Measurements from ENCODE around the gene SLC4A1.

Gene SLC4A1

DNA sequence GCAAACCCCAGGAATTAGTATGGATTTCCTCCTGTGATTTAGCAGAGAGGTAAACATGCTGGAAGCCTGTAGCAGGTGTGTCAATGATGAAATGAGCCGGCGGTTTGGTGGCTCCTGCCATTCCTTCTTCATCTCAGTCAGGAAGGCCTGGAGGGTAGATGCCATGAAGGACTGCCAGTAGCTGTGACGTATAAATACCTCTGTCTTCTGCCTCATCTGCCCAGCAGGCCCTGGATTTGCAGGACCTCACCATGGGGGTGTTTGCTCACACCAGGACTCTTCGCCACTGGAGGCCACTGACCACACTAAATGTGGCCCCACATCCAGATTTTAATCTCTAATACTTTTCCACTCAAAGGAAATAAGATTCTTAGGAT lies 16.1 kb upstream of the SLC4A1 start:
- no peak overlapping the region for H3K4me3 ChIP-seq (ENCODE audit: low read depth, low read length)
- TF ChIP-seq CTCF (IDR thresholded peaks at IDR 0.05; ENCODE audit: low read depth, low read length, missing control alignments), result no peak
- no peak for DNase-seq (ENCODE audit: low read depth)

- no peak for TF ChIP-seq CTCF (IDR thresholded peaks at IDR 0.05; ENCODE audit: low read depth, low read length, missing control alignments)
- DNase-seq (ENCODE audit: low read depth), result no peak
- H3K4me3 ChIP-seq (ENCODE audit: low read depth, low read length), result no peak overlapping the region
These were observed 15.5 kb upstream of the SLC4A1 start for GRCh38 chr17:44283344-44284023.

DNA sequence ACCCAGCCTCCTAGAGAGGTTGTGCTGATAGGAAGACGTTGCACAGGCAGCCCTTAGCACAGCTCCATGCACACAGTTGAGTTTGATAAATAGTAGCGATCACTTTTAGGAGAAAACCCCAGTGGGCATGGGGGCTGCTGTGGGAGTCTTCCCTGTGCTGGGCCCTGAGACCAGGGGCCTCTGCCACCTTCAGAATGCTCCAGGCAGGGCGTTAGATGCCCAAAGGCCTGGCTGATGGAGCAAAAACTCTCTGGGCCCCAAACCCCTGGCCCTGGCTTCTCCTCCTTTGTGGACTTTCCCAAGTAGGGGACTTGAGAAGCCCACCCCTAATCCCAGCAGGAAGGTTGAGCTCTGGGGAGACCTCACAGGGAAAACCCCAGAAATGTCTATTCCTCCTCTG lies 14.3 kb upstream of the SLC4A1 start:
- H3K4me3 ChIP-seq (ENCODE audit: low read depth, low read length), result no peak overlapping the region
- TF ChIP-seq CTCF (IDR thresholded peaks at IDR 0.05; ENCODE audit: low read depth, low read length, missing control alignments), result no peak

GRCh38 chr17:44281570-44281969 lies 13.6 kb upstream of the SLC4A1 start:
- no peak for TF ChIP-seq CTCF (IDR thresholded peaks at IDR 0.05; ENCODE audit: low read depth, low read length, missing control alignments)

More for the DNA sequence above, 14.3 kb upstream of the SLC4A1 start:
- no peak for DNase-seq (ENCODE audit: low read depth)

GRCh38 chr17:44280392-44280937 lies 12.5 kb upstream of the SLC4A1 start:
- DNase-seq (ENCODE audit: low read depth), result no peak
- TF ChIP-seq CTCF (IDR thresholded peaks at IDR 0.05; ENCODE audit: low read depth, low read length, missing control alignments), result no peak
- H3K4me3 ChIP-seq (ENCODE audit: low read depth, low read length), result no peak overlapping the region

More at GRCh38 chr17:44281570-44281969, 13.6 kb upstream of the SLC4A1 start:
- no peak overlapping the region for H3K4me3 ChIP-seq (ENCODE audit: low read depth, low read length)
- DNase-seq (ENCODE audit: low read depth), result no peak

DNA sequence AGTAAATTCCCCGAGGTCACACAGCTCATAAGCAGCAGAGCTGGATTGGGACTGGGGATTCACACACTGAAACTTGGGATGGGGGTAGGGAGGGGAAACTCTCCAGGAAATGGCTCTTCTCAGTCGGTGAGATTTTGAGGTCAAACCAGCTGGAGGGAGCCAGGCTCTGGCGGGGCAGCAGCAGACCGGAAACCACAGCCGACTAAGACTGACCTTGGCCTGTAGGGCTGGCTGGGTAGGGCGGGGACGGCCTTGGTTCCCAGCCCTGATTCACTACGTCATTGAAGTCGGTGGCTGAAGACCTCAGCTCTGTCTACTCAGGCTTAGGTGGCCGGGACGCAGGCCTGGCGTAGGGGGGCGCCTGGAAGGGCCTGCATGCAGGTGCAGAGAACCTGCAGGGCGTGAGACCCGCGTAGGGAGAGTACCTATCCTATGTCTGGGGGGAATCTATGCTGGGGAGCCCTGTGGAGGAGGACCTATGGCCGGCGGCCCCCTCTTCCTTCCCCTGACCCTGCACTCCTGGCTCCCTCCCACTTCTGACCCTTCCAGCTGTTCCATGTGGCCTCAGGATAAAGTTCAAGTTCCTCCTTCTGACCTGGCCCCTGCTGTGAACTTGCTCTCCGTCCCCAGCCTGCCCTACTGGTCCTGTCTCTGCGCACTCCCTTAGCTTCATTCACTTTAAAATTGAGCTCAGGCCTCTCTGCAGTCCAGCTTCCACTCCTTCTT lies 11.9 kb upstream of the SLC4A1 start:
- no peak for TF ChIP-seq CTCF (IDR thresholded peaks at IDR 0.05; ENCODE audit: low read depth, low read length, missing control alignments)
- no peak overlapping the region for H3K4me3 ChIP-seq (ENCODE audit: low read depth, low read length)
- DNase-seq (ENCODE audit: low read depth), result peak; percentile 39

All from GM12864 (cell line).